Activated CD8-positive, alpha-beta memory T cell treated with anti-CD3 and anti-CD28 coated beads, Interleukin-2, amount 10 ng/mL, durations not matched to agents 7 days and 5 days (primary cell): Measurements from ENCODE around the gene GUCY1B1. TPM values are rescaled to one million over a fixed set of nuclear protein-coding genes. Genes with fewer than 3 reads are reported as not detected.
"Not testable (repeated sequence)": the region's sequence is repeated elsewhere in the genome, so short reads cannot be mapped to it uniquely, and the experiment has no call there.

Experiments
- ATAC-seq: fragments of 150-1000 bp; cut with Tn5 transposase; one replicate; pipeline ENCODE4 v1.10.0; 2021; ENCODE audit warnings: moderate library complexity
- CTCF ChIA-PET: fragments of 350-600 bp; sonication (Branson Sonifier 250); formaldehyde crosslinking; loops from one replicate; lab custom pipeline; 2021; ENCODE audit warnings: antibody characterized with exemption; lab: Charles Lee
- DNase-seq: peaks from one replicate; pipeline ENCODE4 v3.0.0-alpha.2; 2020
- H3K27ac Mint-ChIP-seq: one replicate; pipeline ENCODE4 v1.8.0; 2021; ENCODE audit warnings: mild to moderate bottlenecking, mixed read lengths
- H3K27me3 Mint-ChIP-seq: one replicate; pipeline ENCODE4 v1.8.0; 2021; ENCODE audit warnings: mixed read lengths
- H3K36me3 Mint-ChIP-seq: one replicate; pipeline ENCODE4 v1.8.0; 2021; ENCODE audit warnings: mild to moderate bottlenecking, mixed read lengths
- H3K4me1 Mint-ChIP-seq: one replicate; pipeline ENCODE4 v1.8.0; 2021; ENCODE audit warnings: mixed read lengths
- H3K4me3 Mint-ChIP-seq: one replicate; pipeline ENCODE4 v1.8.0; 2021; ENCODE audit warnings: mild to moderate bottlenecking, moderate library complexity, mixed read lengths
- H3K9me3 Mint-ChIP-seq: one replicate; pipeline ENCODE4 v1.8.0; 2022; ENCODE audit warnings: low read depth, mixed read lengths
- total RNA-seq, 2 experiments: library from RNA; stranded (reverse); gene quantifications; one replicate each; pipeline ENCODE4 v1.2.3, GENCODE V29; 2021

GUCY1B1 gene
- total RNA-seq, 2 experiments from 2014 or later: 0.09 to 1.5 TPM

- Mint-ChIP-seq H3K4me1 (no peaks in the 10 kb centered on the region), H3K27ac (no peak overlapping the region), H3K9me3 (no peaks in the 10 kb centered on the region), H3K27me3 (peaks cover 4% of the 10 kb centered on the region), H3K36me3 (no peaks in the 10 kb centered on the region), H3K4me3 (no peak overlapping the region)
- DNase-seq: no peak
- CTCF ChIA-PET: no interaction called here
- no peak for ATAC-seq
Measured at GRCh38 chr4:155794589-155795236, 35.9 kb downstream of the GUCY1B1 start.

GRCh38 chr4:155795991-155796390, 37.2 kb downstream of the GUCY1B1 start:
- DNase-seq: no peak
- H3K9me3 Mint-ChIP-seq: no peaks in the 10 kb centered on the region
- CTCF ChIA-PET: no interaction called here
- H3K4me1 Mint-ChIP-seq: no peaks in the 10 kb centered on the region
- H3K36me3 Mint-ChIP-seq: no peaks in the 10 kb centered on the region
- no peak overlapping the region for H3K4me3 Mint-ChIP-seq
- peaks cover 4% of the 10 kb centered on the region for H3K27me3 Mint-ChIP-seq
- H3K27ac Mint-ChIP-seq: no peak overlapping the region
- no peak for ATAC-seq

- H3K27ac Mint-ChIP-seq, H3K27me3 Mint-ChIP-seq, H3K4me1 Mint-ChIP-seq, ATAC-seq, DNase-seq, H3K36me3 Mint-ChIP-seq, H3K4me3 Mint-ChIP-seq, H3K9me3 Mint-ChIP-seq: not testable (repeated sequence)
- CTCF ChIA-PET: interaction anchor here (0.7 kb wide), 1 partner anchor 8 kb away, joined by 3 read pairs; no protein-coding TSS in a partner anchor
Measured at GRCh38 chr4:155797581-155797980, 38.8 kb downstream of the GUCY1B1 start.

GRCh38 chr4:155799116-155799793, 40.4 kb downstream of the GUCY1B1 start:
- Mint-ChIP-seq H3K36me3 (no peaks in the 10 kb centered on the region), H3K9me3 (no peaks in the 10 kb centered on the region), H3K4me3 (no peak overlapping the region), H3K4me1 (no peaks in the 10 kb centered on the region), H3K27ac (no peak overlapping the region), H3K27me3 (peaks cover 2% of the 10 kb centered on the region)
- DNase-seq (no peak), ATAC-seq (no peak)
- CTCF ChIA-PET: no interaction called here

- ATAC-seq (no peak), DNase-seq (no peak)
- no peaks in the 10 kb centered on the region for H3K9me3 Mint-ChIP-seq
- CTCF ChIA-PET: no interaction called here
- no peaks in the 10 kb centered on the region for H3K36me3 Mint-ChIP-seq
- no peaks in the 10 kb centered on the region for H3K4me1 Mint-ChIP-seq
- no peak overlapping the region for H3K27ac Mint-ChIP-seq
- no peak overlapping the region for H3K4me3 Mint-ChIP-seq
- peaks cover 2% of the 10 kb centered on the region for H3K27me3 Mint-ChIP-seq
Measured at GRCh38 chr4:155799794-155800123, 40.9 kb downstream of the GUCY1B1 start.

GRCh38 chr4:155800685-155801343, 42.0 kb downstream of the GUCY1B1 start:
- CTCF ChIA-PET: interaction anchor here (1.5 to 1.6 kb wide), 2 partner anchors 10 to 13 kb away, joined by 3 to 5 read pairs; no protein-coding TSS in a partner anchor

GRCh38 chr4:155802190-155802959, 43.6 kb downstream of the GUCY1B1 start:
- no peak overlapping the region for H3K4me3 Mint-ChIP-seq
- ATAC-seq (no peak), DNase-seq (no peak)
- CTCF ChIA-PET: interaction anchor here (1.5 to 1.6 kb wide), 2 partner anchors 8 to 15 kb away, joined by 3 to 5 read pairs; no protein-coding TSS in a partner anchor
- H3K36me3 Mint-ChIP-seq: no peaks in the 10 kb centered on the region
- no peak overlapping the region for H3K27ac Mint-ChIP-seq
- H3K4me1 Mint-ChIP-seq: no peaks in the 10 kb centered on the region
- no peaks in the 10 kb centered on the region for H3K9me3 Mint-ChIP-seq
- H3K27me3 Mint-ChIP-seq: peaks cover 2% of the 10 kb centered on the region

More at GRCh38 chr4:155800685-155801343, 42.0 kb downstream of the GUCY1B1 start:
- Mint-ChIP-seq H3K4me1 (no peaks in the 10 kb centered on the region), H3K36me3 (no peaks in the 10 kb centered on the region), H3K9me3 (no peaks in the 10 kb centered on the region), H3K4me3 (no peak overlapping the region), H3K27ac (no peak overlapping the region), H3K27me3 (peaks cover 2% of the 10 kb centered on the region)
- ATAC-seq (no peak), DNase-seq (no peak)

GRCh38 chr4:155805016-155805415, 46.2 kb downstream of the GUCY1B1 start:
- CTCF ChIA-PET: no interaction called here
- ATAC-seq (no peak), DNase-seq (no peak)
- no peaks in the 10 kb centered on the region for H3K9me3 Mint-ChIP-seq
- no peak overlapping the region for H3K4me3 Mint-ChIP-seq
- no peaks in the 10 kb centered on the region for H3K36me3 Mint-ChIP-seq
- no peaks in the 10 kb centered on the region for H3K4me1 Mint-ChIP-seq
- H3K27me3 Mint-ChIP-seq: peaks cover 2% of the 10 kb centered on the region
- no peak overlapping the region for H3K27ac Mint-ChIP-seq

GRCh38 chr4:155807021-155807420, 48.2 kb downstream of the GUCY1B1 start:
- Mint-ChIP-seq H3K4me1 (no peaks in the 10 kb centered on the region), H3K9me3 (no peaks in the 10 kb centered on the region), H3K27me3 (no peaks in the 10 kb centered on the region), H3K36me3 (no peaks in the 10 kb centered on the region), H3K27ac (no peak overlapping the region), H3K4me3 (no peak overlapping the region)
- ATAC-seq (no peak), DNase-seq (no peak)
- CTCF ChIA-PET: interaction anchor here (4.6 kb wide), 1 partner anchor 145 kb away, joined by 30 read pairs; the partner anchor contains the start of gene CTSO

- Mint-ChIP-seq H3K27me3 (no peaks in the 10 kb centered on the region), H3K9me3 (no peaks in the 10 kb centered on the region), H3K4me3 (no peak overlapping the region), H3K36me3 (no peaks in the 10 kb centered on the region), H3K4me1 (no peaks in the 10 kb centered on the region), H3K27ac (no peak overlapping the region)
- DNase-seq: no peak
- CTCF ChIA-PET: interaction anchor here (1.0 to 4.6 kb wide), 3 partner anchors 9 to 146 kb away, joined by 5 to 30 read pairs (median 5); partner anchors contain the start of gene CTSO
- peak; percentile 85 for ATAC-seq
Measured at GRCh38 chr4:155809835-155810234, 51.0 kb downstream of the GUCY1B1 start.

- H3K4me1 Mint-ChIP-seq: no peaks in the 10 kb centered on the region
- no peak overlapping the region for H3K27ac Mint-ChIP-seq
- DNase-seq: no peak
- ATAC-seq: no peak
- CTCF ChIA-PET: interaction anchor here (1.6 to 4.6 kb wide), 2 partner anchors 10 to 141 kb away, joined by 5 to 30 read pairs; partner anchors contain the start of gene CTSO
- H3K9me3 Mint-ChIP-seq: no peaks in the 10 kb centered on the region
- no peak overlapping the region for H3K4me3 Mint-ChIP-seq
- no peaks in the 10 kb centered on the region for H3K36me3 Mint-ChIP-seq
- H3K27me3 Mint-ChIP-seq: no peaks in the 10 kb centered on the region
Measured at GRCh38 chr4:155811083-155811482, 52.3 kb downstream of the GUCY1B1 start.

GRCh38 chr4:155818639-155819038, 59.8 kb downstream of the GUCY1B1 start:
- H3K27ac Mint-ChIP-seq: no peak overlapping the region
- CTCF ChIA-PET: no interaction called here
- no peaks in the 10 kb centered on the region for H3K9me3 Mint-ChIP-seq
- H3K4me3 Mint-ChIP-seq: no peak overlapping the region
- no peaks in the 10 kb centered on the region for H3K27me3 Mint-ChIP-seq
- no peak for DNase-seq
- H3K4me1 Mint-ChIP-seq: no peaks in the 10 kb centered on the region
- no peak for ATAC-seq
- H3K36me3 Mint-ChIP-seq: no peaks in the 10 kb centered on the region

GRCh38 chr4:155819066-155819465, 60.2 kb downstream of the GUCY1B1 start:
- Mint-ChIP-seq H3K27ac (no peak overlapping the region), H3K4me1 (no peaks in the 10 kb centered on the region), H3K4me3 (no peak overlapping the region), H3K27me3 (no peaks in the 10 kb centered on the region), H3K36me3 (no peaks in the 10 kb centered on the region), H3K9me3 (no peaks in the 10 kb centered on the region)
- CTCF ChIA-PET: no interaction called here
- no peak for DNase-seq
- no peak for ATAC-seq
